Activated CD8-positive, alpha-beta memory T cell treated with anti-CD3 and anti-CD28 coated beads, Interleukin-2, amount 50 U/mL, for 1 hour (primary cell): ENCODE data around the gene THTPA.
A peak's percentile ranks its signal among the peaks of the same experiment; 100 is the strongest.
"Not testable (repeated sequence)": the region's sequence is repeated elsewhere in the genome, so short reads cannot be mapped to it uniquely, and the experiment has no call there.

Experiments used
- DNase-seq: peaks from one replicate; pipeline ENCODE4 v3.0.0-alpha.2; 2020; ENCODE audit errors: extremely low read depth

Gene THTPA

GRCh38 chr14:23583761-23584526 is 27.9 kb downstream of the THTPA start:
- not testable (repeated sequence) for DNase-seq

- DNase-seq, result not testable (repeated sequence)
Measured at GRCh38 chr14:23584527-23585203, 28.6 kb downstream of the THTPA start.

- DNase-seq, result peak; percentile 55
Measured at GRCh38 chr14:23588884-23589598, 33.0 kb downstream of the THTPA start.

- no peak for DNase-seq
Measured at GRCh38 chr14:23589606-23590005, 33.5 kb downstream of the THTPA start.

GRCh38 chr14:23590198-23590597 is 34.1 kb downstream of the THTPA start:
- no peak for DNase-seq

GRCh38 chr14:23594191-23594590 is 38.1 kb downstream of the THTPA start:
- DNase-seq, result not testable (repeated sequence)

GRCh38 chr14:23600322-23600707 is 44.2 kb downstream of the THTPA start:
- DNase-seq, result no peak

- DNase-seq, result no peak
Measured at GRCh38 chr14:23600806-23601205, 44.7 kb downstream of the THTPA start.

GRCh38 chr14:23601424-23601823 is 45.4 kb downstream of the THTPA start:
- DNase-seq, result no peak

GRCh38 chr14:23601845-23602180 is 45.7 kb downstream of the THTPA start:
- no peak for DNase-seq

GRCh38 chr14:23602181-23603095 is 46.4 kb downstream of the THTPA start:
- no peak for DNase-seq

GRCh38 chr14:23603103-23603502 is 47.0 kb downstream of the THTPA start:
- no peak for DNase-seq

GRCh38 chr14:23604148-23604547 is 48.1 kb downstream of the THTPA start:
- no peak for DNase-seq

- DNase-seq, result no peak
Measured at GRCh38 chr14:23604675-23605170, 48.7 kb downstream of the THTPA start.

- DNase-seq, result no peak
Measured at GRCh38 chr14:23605931-23606585, 50.0 kb downstream of the THTPA start.

- DNase-seq, result no peak
Measured at GRCh38 chr14:23608454-23608853, 52.4 kb downstream of the THTPA start.

GRCh38 chr14:23609001-23609400 is 52.9 kb downstream of the THTPA start:
- no peak for DNase-seq

GRCh38 chr14:23609411-23610089 is 53.5 kb downstream of the THTPA start:
- not testable (repeated sequence) for DNase-seq
